ENCODE measurements around the gene CCDC88B.

- TF ChIP-seq CTCF (IDR thresholded peaks at IDR 0.05) (no peak), POLR2A (IDR thresholded peaks at IDR 0.05) (no peak)
These were observed 11.2 kb downstream of the CCDC88B start for GRCh38 chr11:64351136-64351631.

All from body of pancreas (tissue), 4 donors.